HG02798 (cell line): ENCODE results near the gene IPO7.
"Not testable (repeated sequence)": the region's sequence is repeated elsewhere in the genome, so short reads cannot be mapped to it uniquely, and the experiment has no call there.

Experiments used
- ATAC-seq: cut with Tn5 transposase; IDR thresholded peaks from one replicate; pipeline ENCODE4 v1.9.1; 2021; ENCODE audit warnings: mild to moderate bottlenecking; ENCODE audit not compliant: unreplicated experiment, poor library complexity

Gene IPO7

GRCh38 chr11:9397746-9398680 is 13.6 kb downstream of the IPO7 start:
- ATAC-seq: no peak

GRCh38 chr11:9399466-9399865 is 15.0 kb downstream of the IPO7 start:
- no peak for ATAC-seq

- ATAC-seq: not testable (repeated sequence)
Observed at GRCh38 chr11:9401884-9402283, 17.4 kb downstream of the IPO7 start.

GRCh38 chr11:9428706-9429105 is 44.3 kb downstream of the IPO7 start:
- ATAC-seq: no peak

- ATAC-seq: no peak
Observed at GRCh38 chr11:9438611-9439010, 54.2 kb downstream of the IPO7 start.

- ATAC-seq: no peak
Observed at GRCh38 chr11:9446230-9446629, 61.8 kb downstream of the IPO7 start.

GRCh38 chr11:9448576-9449352 is 64.3 kb downstream of the IPO7 start:
- ATAC-seq: no peak

- not testable (repeated sequence) for ATAC-seq
Observed at GRCh38 chr11:9452023-9452422, 67.6 kb downstream of the IPO7 start.

- no peak for ATAC-seq
Observed at GRCh38 chr11:9455722-9456121, 71.3 kb downstream of the IPO7 start.

- ATAC-seq: no peak
Observed at GRCh38 chr11:9459667-9460321, 75.3 kb downstream of the IPO7 start.

- ATAC-seq: peak; percentile 87
Observed at GRCh38 chr11:9460322-9461062, 76.0 kb downstream of the IPO7 start, which contains the start of gene ZNF143. ZNF143 (plus strand) TSS chr11:9461012; CDS start chr11:9471309, 10,297 bp downstream.

- peak; percentile 59 for ATAC-seq
Observed at GRCh38 chr11:9461063-9461759, 76.8 kb downstream of the IPO7 start.

- no peak for ATAC-seq
Observed at GRCh38 chr11:9461760-9462134, 77.3 kb downstream of the IPO7 start.

GRCh38 chr11:9462172-9462799 is 77.8 kb downstream of the IPO7 start:
- no peak for ATAC-seq

- ATAC-seq: no peak
Observed at GRCh38 chr11:9462806-9463537, 78.5 kb downstream of the IPO7 start.

GRCh38 chr11:9470765-9471164 is 86.3 kb downstream of the IPO7 start:
- no peak for ATAC-seq

GRCh38 chr11:9473408-9473807 is 89.0 kb downstream of the IPO7 start:
- no peak for ATAC-seq

- no peak for ATAC-seq
Observed at GRCh38 chr11:9479899-9480298, 95.4 kb downstream of the IPO7 start.
